Effector memory CD8-positive, alpha-beta T cell (primary cell): ENCODE data around the gene MYO1E.
"Not testable (repeated sequence)": the region's sequence is repeated elsewhere in the genome, so short reads cannot be mapped to it uniquely, and the experiment has no call there.

Source experiments
- ATAC-seq: fragments of 150-1000 bp; cut with Tn5 transposase; replicated peaks from 2 replicates; pipeline ENCODE4 v1.10.0; 2021; ENCODE audit warnings: mild to moderate bottlenecking, moderate library complexity
- DNase-seq, 3 experiments: peaks; one replicate each; pipeline ENCODE4 v3.0.0; 2021
- H3K27ac Mint-ChIP-seq, 2 donors: one replicate each; pipeline ENCODE4 v1.8.0; 2022; ENCODE audit warnings: mild to moderate bottlenecking in 2 of 2, mixed read lengths in 2 of 2, moderate library complexity in 2 of 2
- H3K27me3 Mint-ChIP-seq, 2 donors: one replicate each; pipeline ENCODE4 v1.8.0; 2022; ENCODE audit warnings: mixed read lengths in 2 of 2
- H3K36me3 Mint-ChIP-seq: one replicate; pipeline ENCODE4 v1.8.0; 2022; ENCODE audit warnings: mild to moderate bottlenecking, moderate library complexity, mixed read lengths; ENCODE audit not compliant: insufficient read depth
- H3K4me1 Mint-ChIP-seq, 2 donors: one replicate each; pipeline ENCODE4 v1.8.0; 2022; ENCODE audit warnings: low read depth in 2 of 2, mixed read lengths in 2 of 2
- H3K4me3 Mint-ChIP-seq, 2 donors: one replicate each; pipeline ENCODE4 v1.8.0; 2022; ENCODE audit warnings: mild to moderate bottlenecking in 2 of 2, mixed read lengths in 2 of 2, moderate library complexity in 2 of 2
- H3K9me3 Mint-ChIP-seq, 2 donors: one replicate each; pipeline ENCODE4 v1.8.0; 2022; ENCODE audit warnings: mixed read lengths in 2 of 2

Gene MYO1E

GRCh38 chr15:59400103-59400813 is 27.6 kb upstream of the MYO1E start:
- Mint-ChIP-seq H3K4me1 (peaks cover 0 to 2% of the 10 kb centered on the region in 2 donors), H3K9me3 (no peaks in the 10 kb centered on the region), H3K27ac (peak overlapping the region in 1 of 2 donors; percentile 5), H3K36me3 (no peaks in the 10 kb centered on the region), H3K4me3 (no peak overlapping the region), H3K27me3 (peaks cover 41 to 48% of the 10 kb centered on the region in 2 donors)
- ATAC-seq, result no peak
- no peak for DNase-seq

- no peaks in the 10 kb centered on the region for H3K36me3 Mint-ChIP-seq
- H3K27ac Mint-ChIP-seq, result peak overlapping the region in 1 of 2 donors; percentile 5
- H3K4me3 Mint-ChIP-seq, result no peak overlapping the region
- peaks cover 0 to 2% of the 10 kb centered on the region in 2 donors for H3K4me1 Mint-ChIP-seq
- peaks cover 37 to 50% of the 10 kb centered on the region in 2 donors for H3K27me3 Mint-ChIP-seq
- DNase-seq (no peak), ATAC-seq (peak; percentile 46)
- no peaks in the 10 kb centered on the region for H3K9me3 Mint-ChIP-seq
These were observed 26.9 kb upstream of the MYO1E start for GRCh38 chr15:59399465-59400102.

GRCh38 chr15:59398220-59398619 is 25.5 kb upstream of the MYO1E start:
- Mint-ChIP-seq H3K4me3 (no peak overlapping the region), H3K36me3 (no peaks in the 10 kb centered on the region), H3K27ac (no peak overlapping the region), H3K4me1 (peaks cover 0 to 2% of the 10 kb centered on the region in 2 donors), H3K9me3 (no peaks in the 10 kb centered on the region), H3K27me3 (peaks cover 42 to 55% of the 10 kb centered on the region in 2 donors)
- ATAC-seq, result no peak
- no peak for DNase-seq

- Mint-ChIP-seq H3K27me3 (peaks cover 42 to 51% of the 10 kb centered on the region in 2 donors), H3K9me3 (peaks cover 0 to 2% of the 10 kb centered on the region in 2 donors), H3K4me1 (peaks cover 4 to 5% of the 10 kb centered on the region in 2 donors), H3K27ac (no peak overlapping the region), H3K4me3 (no peak overlapping the region), H3K36me3 (no peaks in the 10 kb centered on the region)
- ATAC-seq (no peak), DNase-seq (no peak)
These were observed 24.0 kb upstream of the MYO1E start for GRCh38 chr15:59396679-59397078.

GRCh38 chr15:59396211-59396610 is 23.5 kb upstream of the MYO1E start:
- Mint-ChIP-seq H3K36me3 (no peaks in the 10 kb centered on the region), H3K9me3 (peaks cover 0 to 2% of the 10 kb centered on the region in 2 donors), H3K27ac (no peak overlapping the region), H3K27me3 (peaks cover 42 to 46% of the 10 kb centered on the region in 2 donors), H3K4me1 (peaks cover 4 to 5% of the 10 kb centered on the region in 2 donors), H3K4me3 (no peak overlapping the region)
- ATAC-seq, result no peak
- DNase-seq, result no peak

- Mint-ChIP-seq H3K36me3 (no peaks in the 10 kb centered on the region), H3K27ac (no peak overlapping the region), H3K4me1 (peaks cover 4 to 5% of the 10 kb centered on the region in 2 donors)
These were observed 21.5 kb upstream of the MYO1E start for GRCh38 chr15:59394166-59394661.

GRCh38 chr15:59392299-59392698 is 19.6 kb upstream of the MYO1E start:
- H3K4me3 Mint-ChIP-seq, result no peak overlapping the region
- peaks cover 4 to 5% of the 10 kb centered on the region in 2 donors for H3K4me1 Mint-ChIP-seq
- peaks cover 19 to 22% of the 10 kb centered on the region in 2 donors for H3K27me3 Mint-ChIP-seq
- no peak overlapping the region for H3K27ac Mint-ChIP-seq
- ATAC-seq, result no peak
- no peaks in the 10 kb centered on the region for H3K36me3 Mint-ChIP-seq
- no peak for DNase-seq
- peaks cover 0 to 2% of the 10 kb centered on the region in 2 donors for H3K9me3 Mint-ChIP-seq

More at GRCh38 chr15:59394166-59394661, 21.5 kb upstream of the MYO1E start:
- no peak for DNase-seq
- Mint-ChIP-seq H3K4me3 (no peak overlapping the region), H3K27me3 (peaks cover 25 to 33% of the 10 kb centered on the region in 2 donors), H3K9me3 (peaks cover 0 to 2% of the 10 kb centered on the region in 2 donors)
- no peak for ATAC-seq

- no peak for DNase-seq
- no peak for ATAC-seq
- H3K36me3 Mint-ChIP-seq, result no peaks in the 10 kb centered on the region
- no peaks in the 10 kb centered on the region for H3K27me3 Mint-ChIP-seq
- H3K27ac Mint-ChIP-seq, result no peak overlapping the region
- H3K4me3 Mint-ChIP-seq, result no peak overlapping the region
- H3K9me3 Mint-ChIP-seq, result peaks cover 0 to 2% of the 10 kb centered on the region in 2 donors
- H3K4me1 Mint-ChIP-seq, result peaks cover 6 to 19% of the 10 kb centered on the region in 2 donors
These were observed 16.0 kb upstream of the MYO1E start for GRCh38 chr15:59388670-59389069.

- H3K27me3 Mint-ChIP-seq, DNase-seq, ATAC-seq, H3K27ac Mint-ChIP-seq, H3K4me3 Mint-ChIP-seq, H3K9me3 Mint-ChIP-seq, H3K36me3 Mint-ChIP-seq: not testable (repeated sequence)
- H3K4me1 Mint-ChIP-seq, result peaks cover 5 to 14% of the 10 kb centered on the region in 2 donors
These were observed 14.7 kb upstream of the MYO1E start for GRCh38 chr15:59387196-59387878.

- Mint-ChIP-seq H3K9me3 (no peaks in the 10 kb centered on the region), H3K4me3 (peak overlapping the region; percentile 45 to 47), H3K27ac (peak overlapping the region in 1 of 2 donors; percentile 60), H3K36me3 (no peaks in the 10 kb centered on the region), H3K27me3 (peaks cover 0 to 7% of the 10 kb centered on the region in 2 donors), H3K4me1 (peaks cover 5 to 14% of the 10 kb centered on the region in 2 donors)
- ATAC-seq, result no peak
- DNase-seq, result no peak
These were observed 12.5 kb upstream of the MYO1E start for GRCh38 chr15:59385171-59385570.

GRCh38 chr15:59384507-59384906 is 11.8 kb upstream of the MYO1E start:
- H3K36me3 Mint-ChIP-seq, result no peaks in the 10 kb centered on the region
- H3K27me3 Mint-ChIP-seq, result peaks cover 0 to 7% of the 10 kb centered on the region in 2 donors
- no peak overlapping the region for H3K27ac Mint-ChIP-seq
- ATAC-seq (peak; percentile 96), DNase-seq (peak; percentile 15 to 27 (median 20))
- H3K4me1 Mint-ChIP-seq, result peaks cover 5 to 14% of the 10 kb centered on the region in 2 donors
- peak overlapping the region; percentile 45 to 47 for H3K4me3 Mint-ChIP-seq
- no peaks in the 10 kb centered on the region for H3K9me3 Mint-ChIP-seq

GRCh38 chr15:59380902-59381610 is 8.4 kb upstream of the MYO1E start:
- Mint-ChIP-seq H3K36me3 (no peaks in the 10 kb centered on the region), H3K4me3 (no peak overlapping the region), H3K27ac (no peak overlapping the region), H3K4me1 (peaks cover 5 to 14% of the 10 kb centered on the region in 2 donors), H3K9me3 (no peaks in the 10 kb centered on the region), H3K27me3 (peaks cover 0 to 14% of the 10 kb centered on the region in 2 donors)
- ATAC-seq, result no peak
- no peak for DNase-seq

GRCh38 chr15:59379531-59379930 is 6.9 kb upstream of the MYO1E start:
- ATAC-seq (no peak), DNase-seq (no peak)
- H3K9me3 Mint-ChIP-seq, result no peaks in the 10 kb centered on the region
- no peak overlapping the region for H3K27ac Mint-ChIP-seq
- peaks cover 7 to 21% of the 10 kb centered on the region in 2 donors for H3K27me3 Mint-ChIP-seq
- H3K4me1 Mint-ChIP-seq, result no peaks in the 10 kb centered on the region
- H3K4me3 Mint-ChIP-seq, result no peak overlapping the region
- H3K36me3 Mint-ChIP-seq, result no peaks in the 10 kb centered on the region
